Prostate gland (tissue), 2 donors: ENCODE measurements around the gene DCTD.

Experiments used
- CTCF ChIP-seq, 4 experiments: fragments of 200-600 bp in 2 of 4; fragments of 450-650 bp in 2 of 4; sonication (generic) in 2 of 4; IDR thresholded peaks; 1 replicate in 3 of 4; 2 replicates in 1 of 4; pipeline ENCODE4 v1.5.1; 2016 to 2019; ENCODE audit warnings: antibody characterized with exemption in 4 of 4, mild to moderate bottlenecking in 2 of 4, moderate library complexity in 2 of 4
- POLR2A ChIP-seq: fragments of 450-650 bp; IDR thresholded peaks from one replicate; pipeline ENCODE4 v1.6.1; 2016; ENCODE audit warnings: antibody characterized with exemption, mild to moderate bottlenecking
- POLR2AphosphoS5 ChIP-seq: sonication (generic); formaldehyde crosslinking; IDR thresholded peaks from one replicate; pipeline ENCODE4 v1.6.1; 2017; ENCODE audit warnings: antibody characterized with exemption

- TF ChIP-seq CTCF (IDR thresholded peaks at IDR 0.05): no peak
- TF ChIP-seq POLR2A: no peak
- TF ChIP-seq POLR2AphosphoS5: no peak
Measured at GRCh38 chr4:182873289-182873688, 43.9 kb downstream of the DCTD start.
